Smooth muscle cell (in vitro differentiated cells): ENCODE data around the gene MYLK. TPM values are rescaled to one million over a fixed set of nuclear protein-coding genes. Genes with fewer than 3 reads are reported as not detected.
A peak's percentile ranks its signal among the peaks of the same experiment; 100 is the strongest.

Experiments used
- DNase-seq: peaks from one replicate; lab custom pipeline; 2025; ENCODE audit not compliant: unreplicated experiment; lab: John Stamatoyannopoulos, UW
- H2AFZ ChIP-seq: fragments of 200-600 bp; sonication (generic); 2 replicates; pipeline ENCODE4 v1.6.0; 2016; ENCODE audit warnings: antibody characterized with exemption, low read depth, mild to moderate bottlenecking
- H3F3A ChIP-seq: fragments of 200-600 bp; sonication (generic); 2 replicates; pipeline ENCODE4 v1.6.0; 2017; ENCODE audit warnings: antibody characterized with exemption, low read depth
- H3K27ac ChIP-seq: fragments of 200-600 bp; sonication (generic); 2 replicates; pipeline ENCODE4 v1.5.1; 2016; ENCODE audit warnings: low read depth, mild to moderate bottlenecking
- H3K27me3 ChIP-seq: fragments of 200-600 bp; sonication (generic); 2 replicates; pipeline ENCODE4 v1.6.1; 2016; ENCODE audit warnings: low read depth, mild to moderate bottlenecking
- H3K36me3 ChIP-seq: fragments of 200-600 bp; sonication (generic); 2 replicates; pipeline ENCODE4 v1.5.1; 2016; ENCODE audit warnings: low read depth
- H3K4me1 ChIP-seq: fragments of 200-600 bp; sonication (generic); 2 replicates; pipeline ENCODE4 v1.5.1; 2016; ENCODE audit warnings: low read depth
- H3K4me2 ChIP-seq: fragments of 200-600 bp; sonication (generic); 2 replicates; pipeline ENCODE4 v1.6.0; 2016; ENCODE audit warnings: mild to moderate bottlenecking
- H3K4me3 ChIP-seq: fragments of 200-600 bp; sonication (generic); 2 replicates; pipeline ENCODE4 v1.5.1; 2016; ENCODE audit warnings: mild to moderate bottlenecking
- H3K79me2 ChIP-seq: fragments of 200-600 bp; sonication (generic); 2 replicates; pipeline ENCODE4 v1.6.0; 2016; ENCODE audit warnings: low read depth, mild to moderate bottlenecking
- H3K9ac ChIP-seq: fragments of 200-600 bp; sonication (generic); 2 replicates; pipeline ENCODE4 v1.6.0; 2016; ENCODE audit warnings: low read depth
- H3K9me3 ChIP-seq: fragments of 200-600 bp; sonication (generic); replicated peaks from 2 replicates; pipeline ENCODE4 v1.5.1; 2016; ENCODE audit warnings: low read depth
- H4K20me1 ChIP-seq: fragments of 200-600 bp; sonication (generic); 2 replicates; pipeline ENCODE4 v1.6.0; 2016; ENCODE audit warnings: low read depth
- WGBS: methylation state at CpG from one replicate; pipeline ENCODE4 v1.1.7; 2016; ENCODE audit warnings: low lambda C conversion rate; 5-methylcytosine and 5-hydroxymethylcytosine counted together
- polyA plus RNA-seq: library from polyadenylated mRNA; unstranded; fragments of >200 nt; fragmentation: Nextera tagmentation; extraction: Ambion mirVana; gene quantifications from 2 replicates; pipeline ENCODE4 v1.2.1, GENCODE V29; 2016
- total RNA-seq: library from RNA; depleted of rRNA; stranded (reverse); fragments of >200 nt; gene quantifications from 2 replicates; pipeline ENCODE4 v1.2.3, GENCODE V29; 2014
- TF ChIP-seq, protein P1 (sequence below): fragments of 200-600 bp; sonication (generic); IDR thresholded peaks from 2 replicates; pipeline ENCODE4 v1.5.1; 2017; ENCODE audit warnings: borderline replicate concordance, mild to moderate bottlenecking, antibody characterized with exemption; ENCODE audit not compliant: insufficient read depth, poor library complexity, severe bottlenecking

MYLK gene
- total and polyA plus RNA-seq, 2 experiments from 2014 or later = 13.6 to 25.5 TPM

DNA sequence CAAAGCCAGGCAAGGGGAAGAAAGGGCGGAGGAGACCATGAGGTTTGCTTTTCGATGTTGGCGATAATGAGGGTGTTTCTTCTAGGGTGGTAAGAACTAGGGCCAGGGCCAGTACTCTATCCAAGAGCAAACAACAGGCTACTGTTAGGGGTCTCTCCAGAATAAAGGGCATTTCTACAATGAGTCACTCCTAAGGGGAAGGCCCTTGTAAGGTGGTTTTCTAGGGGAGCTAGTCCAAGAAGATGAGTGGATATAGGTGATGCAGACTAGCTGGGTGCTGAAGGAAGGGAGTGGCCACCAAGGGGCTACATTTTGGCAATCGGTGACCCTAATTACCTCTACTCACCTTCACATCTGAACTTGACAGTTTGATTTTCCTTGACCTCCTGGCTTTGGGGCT is 150.8 kb downstream of the MYLK start:
- TF ChIP-seq, protein P1, sequence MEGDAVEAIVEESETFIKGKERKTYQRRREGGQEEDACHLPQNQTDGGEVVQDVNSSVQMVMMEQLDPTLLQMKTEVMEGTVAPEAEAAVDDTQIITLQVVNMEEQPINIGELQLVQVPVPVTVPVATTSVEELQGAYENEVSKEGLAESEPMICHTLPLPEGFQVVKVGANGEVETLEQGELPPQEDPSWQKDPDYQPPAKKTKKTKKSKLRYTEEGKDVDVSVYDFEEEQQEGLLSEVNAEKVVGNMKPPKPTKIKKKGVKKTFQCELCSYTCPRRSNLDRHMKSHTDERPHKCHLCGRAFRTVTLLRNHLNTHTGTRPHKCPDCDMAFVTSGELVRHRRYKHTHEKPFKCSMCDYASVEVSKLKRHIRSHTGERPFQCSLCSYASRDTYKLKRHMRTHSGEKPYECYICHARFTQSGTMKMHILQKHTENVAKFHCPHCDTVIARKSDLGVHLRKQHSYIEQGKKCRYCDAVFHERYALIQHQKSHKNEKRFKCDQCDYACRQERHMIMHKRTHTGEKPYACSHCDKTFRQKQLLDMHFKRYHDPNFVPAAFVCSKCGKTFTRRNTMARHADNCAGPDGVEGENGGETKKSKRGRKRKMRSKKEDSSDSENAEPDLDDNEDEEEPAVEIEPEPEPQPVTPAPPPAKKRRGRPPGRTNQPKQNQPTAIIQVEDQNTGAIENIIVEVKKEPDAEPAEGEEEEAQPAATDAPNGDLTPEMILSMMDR = no peak
- no peak overlapping the region for H3K9ac ChIP-seq

DNA sequence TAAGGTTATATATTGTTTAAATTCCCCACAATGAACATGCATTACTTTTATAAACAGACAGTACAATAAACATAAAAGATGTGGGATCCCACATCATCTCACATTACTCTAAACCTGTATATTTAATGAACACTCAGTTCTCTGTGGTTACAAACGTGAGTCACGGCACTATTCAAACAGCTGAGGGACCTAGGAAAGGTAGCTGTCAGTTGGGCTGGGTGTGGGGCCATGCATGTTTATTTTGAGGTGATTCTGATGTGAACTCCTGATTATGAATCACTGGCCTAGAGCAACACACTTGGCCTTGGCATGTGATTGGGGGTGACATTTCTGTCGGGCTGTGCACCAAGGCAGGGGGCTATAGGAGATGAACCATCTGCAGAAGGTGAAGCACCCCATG is 151.7 kb downstream of the MYLK start:
- Histone ChIP-seq H3K27me3 (no peaks in the 10 kb centered on the region), H3K4me1 (no peaks in the 10 kb centered on the region), H3K79me2 (no peaks in the 10 kb centered on the region), H3K4me2 (no peak overlapping the region), H3K36me3 (no peaks in the 10 kb centered on the region), H4K20me1 (no peaks in the 10 kb centered on the region), H3K9me3 (no peaks in the 10 kb centered on the region), H3K27ac (peak overlapping the region; percentile 66), H3K4me3 (no peak overlapping the region), H3F3A (no peaks in the 10 kb centered on the region), H3K9ac (no peak overlapping the region), H2AFZ (no peak overlapping the region)
- TF ChIP-seq, protein P1 = no peak
- 65% methylated on average over 3 of the region's 3 CpGs for WGBS
- DNase-seq = no peak

More for the DNA sequence above, 150.8 kb downstream of the MYLK start:
- Histone ChIP-seq H3K36me3 (no peaks in the 10 kb centered on the region), H3K79me2 (no peaks in the 10 kb centered on the region), H3K27me3 (no peaks in the 10 kb centered on the region), H3K4me2 (peak overlapping the region; percentile 54), H3K4me3 (no peak overlapping the region), H3K4me1 (no peaks in the 10 kb centered on the region), H3K9me3 (no peaks in the 10 kb centered on the region), H3K27ac (peak overlapping the region; percentile 66), H3F3A (no peaks in the 10 kb centered on the region), H4K20me1 (no peaks in the 10 kb centered on the region), H2AFZ (no peak overlapping the region)
- DNase-seq = no peak
- WGBS = 100% methylated on average over 4 of the region's 4 CpGs

DNA sequence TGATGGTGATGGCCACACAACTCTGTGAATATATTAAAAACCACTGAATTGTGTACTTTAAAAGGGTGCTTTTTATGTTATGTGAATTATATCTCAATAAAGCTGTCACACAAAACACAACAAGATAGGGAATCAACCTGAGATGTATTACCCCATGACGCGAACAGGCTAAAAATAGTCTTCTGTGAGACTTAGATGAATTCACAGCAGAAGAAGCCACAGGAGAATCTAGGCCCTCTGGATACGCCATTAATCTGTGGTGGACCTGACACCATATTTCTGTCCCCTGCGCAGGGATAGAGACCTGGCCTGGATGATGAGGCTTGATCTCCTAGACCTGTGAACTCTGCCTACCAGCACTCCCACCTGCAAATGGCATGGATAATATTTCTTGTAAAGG is 153.3 kb downstream of the MYLK start:
- no peak overlapping the region for H3K4me3 ChIP-seq
- H3K79me2 ChIP-seq = no peaks in the 10 kb centered on the region
- H4K20me1 ChIP-seq = no peaks in the 10 kb centered on the region
- H3K9ac ChIP-seq = no peak overlapping the region
- H3K4me1 ChIP-seq = no peaks in the 10 kb centered on the region
- H3K36me3 ChIP-seq = no peaks in the 10 kb centered on the region
- no peak for DNase-seq
- no peaks in the 10 kb centered on the region for H3K27me3 ChIP-seq
- H2AFZ ChIP-seq = no peak overlapping the region
- H3F3A ChIP-seq = no peaks in the 10 kb centered on the region
- H3K9me3 ChIP-seq = no peaks in the 10 kb centered on the region
- TF ChIP-seq, protein P1 = no peak
- whole genome bisulfite sequencing = 94% methylated on average over 4 of the region's 4 CpGs
- no peak overlapping the region for H3K4me2 ChIP-seq
- no peak overlapping the region for H3K27ac ChIP-seq

DNA sequence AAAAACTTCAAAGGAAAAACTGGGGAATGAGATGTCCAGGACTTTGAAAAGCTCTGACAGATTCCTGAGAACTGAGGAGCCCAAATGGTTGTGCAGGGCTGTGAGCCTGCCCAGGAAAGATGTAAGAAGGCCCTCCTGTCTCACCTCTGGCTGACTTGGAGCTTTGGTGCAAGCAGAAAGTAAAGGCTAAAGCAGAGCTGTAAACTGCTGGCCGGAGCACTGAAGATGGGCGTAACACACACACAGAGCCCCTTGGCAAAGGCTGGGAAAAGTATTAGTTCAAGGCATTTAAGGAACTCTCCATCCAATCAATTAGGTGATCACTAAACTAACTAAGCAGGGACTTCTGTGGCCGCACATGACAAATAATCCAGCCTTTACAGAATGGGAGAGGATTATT is 155.1 kb downstream of the MYLK start:
- no peak overlapping the region for H2AFZ ChIP-seq
- no peaks in the 10 kb centered on the region for H3K9me3 ChIP-seq
- H3K27me3 ChIP-seq = no peaks in the 10 kb centered on the region
- no peak overlapping the region for H3K4me2 ChIP-seq
- TF ChIP-seq, protein P1 = no peak
- H3K9ac ChIP-seq = no peak overlapping the region
- no peak overlapping the region for H3K4me3 ChIP-seq
- H3K36me3 ChIP-seq = no peaks in the 10 kb centered on the region
- DNase-seq = no peak
- WGBS = 100% methylated on average over 3 of the region's 3 CpGs
- H3K27ac ChIP-seq = no peak overlapping the region
- H3K79me2 ChIP-seq = no peaks in the 10 kb centered on the region
- H4K20me1 ChIP-seq = no peaks in the 10 kb centered on the region
- no peaks in the 10 kb centered on the region for H3K4me1 ChIP-seq
- H3F3A ChIP-seq = peaks cover 4% of the 10 kb centered on the region
